H1 (cell line): Measurements from ENCODE around the gene SLX4IP. TPM values are rescaled to one million over a fixed set of nuclear protein-coding genes. Genes with fewer than 3 reads are reported as not detected.

Source experiments
- CTCF ChIA-PET: fragments of 300-600 bp; sonication (Branson Sonifier 250); formaldehyde crosslinking; loops from one replicate; lab custom pipeline; 2021; ENCODE audit not compliant: partially characterized antibody; lab: Charles Lee
- POLR2A ChIA-PET: fragments of 300-600 bp; sonication (Branson Sonifier 250); formaldehyde crosslinking; loops from one replicate; lab custom pipeline; 2021; ENCODE audit warnings: inconsistent platforms; ENCODE audit not compliant: partially characterized antibody; lab: Charles Lee
- DNase-seq, 2 experiments: peaks; one replicate each; pipeline versions ENCODE4 v3.0.0 to v3.0.0-alpha.2; 2010 to 2022; ENCODE audit warnings: low spot score in 2 of 2, low read depth in 1 of 2, mixed read lengths in 1 of 2
- FAIRE-seq: peaks from 2 replicates; lab custom pipeline; 2011; peaks lifted over from hg19 to GRCh38; lab: Jason Lieb, UNC
- H2AFZ ChIP-seq: 2 replicates; pipeline ENCODE4 v1.8.1; 2012; ENCODE audit warnings: low read length, inconsistent platforms
- H2AK5ac ChIP-seq: 2 replicates; pipeline ENCODE4 v1.6.1; 2013; ENCODE audit warnings: low read depth, low read length
- H2BK120ac ChIP-seq: replicated peaks from 2 replicates; pipeline ENCODE3; 2013; ENCODE audit warnings: low read depth, low read length, inconsistent platforms
- H2BK12ac ChIP-seq: 2 replicates; pipeline ENCODE4 v1.6.1; 2013; ENCODE audit warnings: low read depth, low read length
- H2BK15ac ChIP-seq: 2 replicates; pipeline ENCODE4 v1.6.1; 2013; ENCODE audit warnings: low read length
- H2BK20ac ChIP-seq: 2 replicates; pipeline ENCODE4 v1.6.1; 2013; ENCODE audit warnings: low read length
- H2BK5ac ChIP-seq: 2 replicates; pipeline ENCODE4 v1.6.1; 2013; ENCODE audit warnings: low read depth, low read length
- H3K14ac ChIP-seq: 2 replicates; pipeline ENCODE4 v1.6.1; 2013; ENCODE audit warnings: inconsistent platforms; ENCODE audit not compliant: insufficient read length
- H3K18ac ChIP-seq: 2 replicates; pipeline ENCODE4 v1.6.1; 2013; ENCODE audit warnings: low read length; ENCODE audit errors: extremely low read depth
- H3K23ac ChIP-seq: 2 replicates; pipeline ENCODE4 v1.6.1; 2013; ENCODE audit warnings: inconsistent platforms; ENCODE audit not compliant: insufficient read length
- H3K23me2 ChIP-seq: 2 replicates; pipeline ENCODE4 v1.6.1; 2013; ENCODE audit warnings: low read depth, low read length
- H3K27ac ChIP-seq: 2 replicates; pipeline ENCODE4 v1.6.1; 2011; ENCODE audit warnings: low read depth, low read length, inconsistent platforms
- H3K27me3 ChIP-seq, 4 experiments: replicated peaks in 1 of 4; 1 replicate in 1 of 4; 2 replicates in 3 of 4; pipeline versions ENCODE4 v1.6.1 to v1.8.1; 2011 to 2013; ENCODE audit warnings: low read length in 3 of 4, mild to moderate bottlenecking in 3 of 4, inconsistent platforms in 2 of 4, mixed read lengths in 2 of 4, moderate library complexity in 1 of 4; ENCODE audit not compliant: control insufficient read depth in 3 of 4, insufficient read depth in 3 of 4; ENCODE audit errors: extremely low read depth in 1 of 4
- H3K36me3 ChIP-seq, 4 experiments: 2 replicates each; pipeline versions ENCODE4 v1.6.1 to v1.8.1; 2011 to 2013; ENCODE audit warnings: mild to moderate bottlenecking in 4 of 4, low read length in 3 of 4, moderate library complexity in 2 of 4, control low read depth in 1 of 4, inconsistent platforms in 1 of 4; ENCODE audit not compliant: insufficient read depth in 4 of 4, control insufficient read depth in 2 of 4
- H3K4ac ChIP-seq: replicated peaks from 2 replicates; pipeline ENCODE3; 2013; ENCODE audit warnings: low read length, low read depth, mixed read lengths, inconsistent platforms; ENCODE audit not compliant: insufficient read length
- H3K4me1 ChIP-seq, 4 experiments: replicated peaks in 1 of 4; 1 replicate in 1 of 4; 2 replicates in 3 of 4; pipeline versions ENCODE4 v1.6.1 to v1.8.1; 2011 to 2013; ENCODE audit warnings: low read length in 3 of 4, inconsistent platforms in 2 of 4, mixed read lengths in 1 of 4; ENCODE audit not compliant: insufficient read depth in 4 of 4, control insufficient read depth in 3 of 4
- H3K4me2 ChIP-seq, 2 experiments: 2 replicates each; pipeline versions ENCODE4 v1.6.1 to v1.8.1; 2011 to 2013; ENCODE audit warnings: low read depth in 2 of 2, low read length in 2 of 2, control low read depth in 1 of 2, inconsistent platforms in 1 of 2, mild to moderate bottlenecking in 1 of 2; ENCODE audit not compliant: insufficient read depth in 1 of 2
- H3K4me3 ChIP-seq, 4 experiments: fragments of 200-600, 300-600 bp in 1 of 4; sonication (generic), shearing (Covaris generic), sonication (Bioruptor Twin) in 1 of 4; 2 replicates each; pipeline versions ENCODE4 v1.5.1 to v1.8.1; 2011 to 2016; ENCODE audit warnings: low read length in 4 of 4, low read depth in 3 of 4, control low read depth in 2 of 4, inconsistent platforms in 2 of 4, mild to moderate bottlenecking in 2 of 4, mixed read lengths in 1 of 4, moderate library complexity in 1 of 4; ENCODE audit not compliant: insufficient read depth in 2 of 4; ENCODE audit errors: extremely low read depth in 1 of 4
- H3K56ac ChIP-seq: replicated peaks from 2 replicates; pipeline ENCODE3; 2013; ENCODE audit warnings: low read depth, mild to moderate bottlenecking, mixed read lengths, low read length, inconsistent platforms; ENCODE audit not compliant: insufficient read length
- H3K79me1 ChIP-seq: 2 replicates; pipeline ENCODE4 v1.6.1; 2013; ENCODE audit warnings: low read depth, low read length, control low read depth
- H3K79me2 ChIP-seq, 2 experiments: 2 replicates each; pipeline versions ENCODE4 v1.6.1 to v1.8.1; 2012 to 2013; ENCODE audit warnings: low read length in 2 of 2, mild to moderate bottlenecking in 2 of 2, inconsistent platforms in 1 of 2; ENCODE audit not compliant: insufficient read depth in 2 of 2, control insufficient read depth in 1 of 2
- H3K9ac ChIP-seq, 4 experiments: replicated peaks in 1 of 4; 1 replicate in 1 of 4; 2 replicates in 3 of 4; pipeline versions ENCODE4 v1.6.1 to v1.8.1; 2011 to 2013; ENCODE audit warnings: low read depth in 3 of 4, low read length in 3 of 4, control low read depth in 2 of 4, mild to moderate bottlenecking in 2 of 4, moderate library complexity in 2 of 4, inconsistent platforms in 1 of 4; ENCODE audit errors: extremely low read depth in 1 of 4
- H3K9me3 ChIP-seq, 2 experiments: 2 replicates each; pipeline versions ENCODE4 v1.6.1 to v1.8.1; 2012 to 2013; ENCODE audit warnings: mild to moderate bottlenecking in 2 of 2, moderate library complexity in 2 of 2, control low read depth in 1 of 2, inconsistent platforms in 1 of 2, low read depth in 1 of 2, low read length in 1 of 2, mixed read lengths in 1 of 2; ENCODE audit not compliant: insufficient read depth in 2 of 2
- H4K20me1 ChIP-seq, 2 experiments: replicated peaks in 1 of 2; 2 replicates each; pipeline versions ENCODE3 to v1.8.1; 2011 to 2013; ENCODE audit warnings: inconsistent platforms in 2 of 2, low read length in 2 of 2, mild to moderate bottlenecking in 1 of 2; ENCODE audit not compliant: insufficient read depth in 2 of 2, control insufficient read depth in 1 of 2
- H4K5ac ChIP-seq: 2 replicates; pipeline ENCODE4 v1.6.1; 2013; ENCODE audit warnings: low read length, low read depth, mixed read lengths, inconsistent platforms; ENCODE audit not compliant: insufficient read length
- H4K8ac ChIP-seq: 2 replicates; pipeline ENCODE4 v1.8.0; 2013; ENCODE audit warnings: mild to moderate bottlenecking, moderate library complexity, low read length, inconsistent platforms; ENCODE audit not compliant: insufficient read depth; ENCODE audit errors: extremely low read depth
- H4K91ac ChIP-seq: replicated peaks from 2 replicates; pipeline ENCODE3; 2013; ENCODE audit warnings: low read length, mixed read lengths, inconsistent platforms; ENCODE audit not compliant: insufficient read length
- ASH2L ChIP-seq: fragments of 200-600, 300-600 bp; sonication (generic); IDR thresholded peaks from one replicate; pipeline ENCODE4 v1.7.1; 2017; ENCODE audit warnings: low read length
- JUND ChIP-seq: IDR thresholded peaks from 2 replicates; pipeline ENCODE4 v1.6.1; 2011; ENCODE audit warnings: mild to moderate bottlenecking, improper control_type of control experiment, low read length
- MAFK ChIP-seq: IDR thresholded peaks from 2 replicates; pipeline ENCODE4 v1.6.1; 2012; ENCODE audit warnings: low read depth, mild to moderate bottlenecking, improper control_type of control experiment, low read length
- PHF8 ChIP-seq: fragments of 200-600 bp; sonication (generic); conservative IDR thresholded peaks from 2 replicates; pipeline ENCODE4 v1.7.1; 2012; ENCODE audit warnings: low read depth, mild to moderate bottlenecking, inconsistent platforms, low read length, moderate library complexity
- POLR2A ChIP-seq, 2 experiments: IDR thresholded peaks; 1 replicate in 1 of 2; 2 replicates in 1 of 2; pipeline ENCODE4 v1.6.1; 2011; ENCODE audit warnings: low read depth in 2 of 2, low read length in 2 of 2, mild to moderate bottlenecking in 2 of 2; ENCODE audit errors: control extremely low read depth in 1 of 2
- POLR2AphosphoS5 ChIP-seq: IDR thresholded peaks from 2 replicates; pipeline ENCODE4 v1.6.1; 2011; ENCODE audit warnings: low read depth, low read length
- YY1 ChIP-seq: IDR thresholded peaks from 2 replicates; pipeline ENCODE4 v1.6.1; 2011; ENCODE audit warnings: low read depth, mild to moderate bottlenecking, low read length
- WGBS, 2 experiments: shearing (Covaris generic) in 1 of 2; methylation state at CpG; one replicate each; pipeline versions ENCODE4 v1.1.6 to v1.1.7; 2013 to 2015; ENCODE audit warnings: low lambda C conversion rate in 2 of 2, mixed read lengths in 2 of 2, inconsistent platforms in 1 of 2, low coverage in 1 of 2, missing lambda C conversion rate in 1 of 2; ENCODE audit not compliant: insufficient replicate concordance in 2 of 2, insufficient coverage in 1 of 2, insufficient read length in 1 of 2; ENCODE audit errors: extremely low coverage in 1 of 2, missing lambda C conversion rate in 1 of 2; 5-methylcytosine and 5-hydroxymethylcytosine counted together
- polyA plus RNA-seq, 7 experiments: library from polyadenylated mRNA; depleted of rRNA in 3 of 7; stranded (reverse) in 5 of 7; unstranded in 2 of 7; fragments of >200 nt in 5 of 7; fragments of 200-250 nt in 2 of 7; gene quantifications; 1 replicate in 5 of 7; 2 replicates in 1 of 7; 4 replicates in 1 of 7; pipeline versions ENCODE4 v1.2.1 to v1.2.3, GENCODE V29; 2011 to 2013; ENCODE audit warnings: missing spikeins in 2 of 7, mixed read lengths in 2 of 7
- total RNA-seq: library from RNA; stranded (reverse); fragmentation: NEBNext Ultra II Directional; extraction: Animal tissue kit (Norgen Biotek cat#: 25700); gene quantifications from 2 replicates; pipeline ENCODE4 v1.2.1, GENCODE V29; 2021
- TF ChIP-seq, protein P1 (sequence below): IDR thresholded peaks from 2 replicates; pipeline ENCODE4 v1.6.1; 2012; ENCODE audit warnings: inconsistent platforms
- TF ChIP-seq, protein P2 (sequence below): IDR thresholded peaks from 2 replicates; pipeline ENCODE4 v1.6.1; 2011; ENCODE audit warnings: low read length, improper control_type of control experiment

SLX4IP gene
- total and polyA plus RNA-seq, 2 of the 8 experiments (the other 6 are each of a cell fraction or from before 2014, with no cell fraction given): 2.4 to 8.7 TPM

DNA sequence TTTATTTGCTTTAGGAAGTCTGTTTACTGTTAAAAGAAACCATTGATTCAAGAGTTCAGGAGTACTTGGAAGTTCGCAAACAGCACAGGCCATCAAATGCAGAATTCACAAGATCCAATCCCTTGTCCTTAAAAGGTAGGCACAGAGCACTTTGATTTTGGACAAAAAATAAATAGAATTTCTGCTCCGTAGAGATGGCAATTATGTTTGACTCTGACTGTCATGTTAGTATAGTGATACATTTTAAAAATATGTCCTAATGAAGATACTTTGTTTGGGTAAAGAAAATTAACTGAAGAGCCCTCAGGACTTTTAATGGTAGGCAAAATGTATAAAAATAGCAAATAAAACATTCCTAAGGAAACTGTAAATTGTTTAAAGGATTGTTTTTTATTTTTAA lies 125.6 kb downstream of the SLX4IP start:
- peaks cover 0 to 20% (median 7%) of the 10 kb centered on the region in 4 experiments; a peak in 5 of 7 replicates for H3K4me1 ChIP-seq
- no peak overlapping the region for H3K9ac ChIP-seq
- no peak overlapping the region for H3K23ac ChIP-seq
- H3K4me3 ChIP-seq: no peak overlapping the region
- no peaks in the 10 kb centered on the region for H3K27me3 ChIP-seq
- H3K14ac ChIP-seq: no peak overlapping the region
- no peaks in the 10 kb centered on the region for H3K23me2 ChIP-seq
- no peak overlapping the region for H2AK5ac ChIP-seq
- H4K91ac ChIP-seq: no peak overlapping the region
- H2AFZ ChIP-seq: no peak overlapping the region
- no peaks in the 10 kb centered on the region for H3K79me2 ChIP-seq
- no peak overlapping the region for H2BK20ac ChIP-seq
- H3K27ac ChIP-seq: no peak overlapping the region
- no peak overlapping the region for H4K8ac ChIP-seq
- H2BK5ac ChIP-seq: no peak overlapping the region
- POLR2A ChIA-PET: no interaction called here
- FAIRE-seq: no peak
- CTCF ChIA-PET: no interaction called here
- no peak overlapping the region for H2BK15ac ChIP-seq
- H2BK120ac ChIP-seq: no peak overlapping the region
- no peaks in the 10 kb centered on the region for H3K36me3 ChIP-seq
- H3K18ac ChIP-seq: no peak overlapping the region
- no peak overlapping the region for H4K5ac ChIP-seq
- no peaks in the 10 kb centered on the region for H4K20me1 ChIP-seq
- WGBS, 2 experiments: 93% methylated on average over 2 of the region's 2 CpGs; no CpG with 5 or more reads in 1 of the 2 experiments
- no peak overlapping the region for H2BK12ac ChIP-seq
- no peaks in the 10 kb centered on the region for H3K9me3 ChIP-seq
- H3K56ac ChIP-seq: no peak overlapping the region
- no peak overlapping the region for H3K4me2 ChIP-seq
- no peaks in the 10 kb centered on the region for H3K79me1 ChIP-seq
- no peak overlapping the region for H3K4ac ChIP-seq
- DNase-seq: no peak
- TF ChIP-seq JUND (no peak), POLR2A (IDR thresholded peaks at IDR 0.05; ENCODE audit: control extremely low read depth in 1 of 2, low read depth in 2 of 2, low read length in 2 of 2) (no peak), ASH2L (no peak), YY1 (no peak), POLR2AphosphoS5 (no peak), PHF8 (no peak), MAFK (no peak)
- TF ChIP-seq, protein P1, sequence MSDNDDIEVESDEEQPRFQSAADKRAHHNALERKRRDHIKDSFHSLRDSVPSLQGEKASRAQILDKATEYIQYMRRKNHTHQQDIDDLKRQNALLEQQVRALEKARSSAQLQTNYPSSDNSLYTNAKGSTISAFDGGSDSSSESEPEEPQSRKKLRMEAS: no peak
- TF ChIP-seq, protein P2, sequence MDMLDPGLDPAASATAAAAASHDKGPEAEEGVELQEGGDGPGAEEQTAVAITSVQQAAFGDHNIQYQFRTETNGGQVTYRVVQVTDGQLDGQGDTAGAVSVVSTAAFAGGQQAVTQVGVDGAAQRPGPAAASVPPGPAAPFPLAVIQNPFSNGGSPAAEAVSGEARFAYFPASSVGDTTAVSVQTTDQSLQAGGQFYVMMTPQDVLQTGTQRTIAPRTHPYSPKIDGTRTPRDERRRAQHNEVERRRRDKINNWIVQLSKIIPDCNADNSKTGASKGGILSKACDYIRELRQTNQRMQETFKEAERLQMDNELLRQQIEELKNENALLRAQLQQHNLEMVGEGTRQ: no peak
